ENCODE data around the gene AHSG.
"Not testable (repeated sequence)": the region's sequence is repeated elsewhere in the genome, so short reads cannot be mapped to it uniquely, and the experiment has no call there.

The AHSG gene

DNA sequence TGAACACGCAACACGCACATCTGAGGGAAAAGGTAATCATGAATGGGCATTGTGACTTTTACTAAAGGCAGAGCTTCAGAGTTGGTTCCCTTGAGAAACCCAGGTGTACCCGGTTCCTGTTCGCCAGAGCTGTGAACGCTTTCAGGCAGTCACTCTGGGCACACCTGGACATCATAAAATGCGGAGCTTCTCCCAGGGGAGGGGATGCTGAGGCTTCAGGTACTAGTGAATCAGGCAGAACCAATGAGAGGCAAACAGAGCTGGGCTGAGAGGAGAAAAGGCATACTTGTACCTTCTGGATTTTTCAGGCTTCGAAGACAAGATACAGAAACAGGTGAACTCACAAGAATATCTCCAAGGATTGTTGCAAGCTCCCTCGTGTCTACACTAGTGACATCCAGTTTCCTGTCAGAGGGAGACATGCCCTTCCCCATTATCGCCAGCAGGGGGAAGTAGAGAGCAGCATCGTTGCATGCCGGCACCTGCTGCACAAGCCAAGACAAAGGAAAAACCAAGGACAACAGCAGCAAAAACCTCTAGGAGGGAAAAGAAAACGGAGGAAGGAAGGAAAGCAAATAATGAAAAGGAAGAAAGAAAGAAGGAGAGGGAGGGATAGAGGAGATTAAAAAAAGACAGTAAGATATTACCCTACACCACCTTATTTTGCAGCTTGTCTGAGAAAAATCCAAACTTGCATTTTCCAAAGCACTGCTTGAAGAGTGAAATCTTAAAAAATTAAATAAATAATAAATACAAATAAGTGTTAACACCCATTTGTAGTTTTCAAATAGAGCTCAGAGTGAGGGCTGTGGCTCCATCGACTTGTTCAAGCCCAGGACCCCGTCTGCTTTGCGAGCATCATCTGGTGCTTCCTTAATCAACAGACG lies 2.0 kb downstream of the AHSG start:
- DNase-seq (ENCODE audit: low read depth in 1 of 2, low spot score in 1 of 2), result peak; percentile 46 to 62

DNA sequence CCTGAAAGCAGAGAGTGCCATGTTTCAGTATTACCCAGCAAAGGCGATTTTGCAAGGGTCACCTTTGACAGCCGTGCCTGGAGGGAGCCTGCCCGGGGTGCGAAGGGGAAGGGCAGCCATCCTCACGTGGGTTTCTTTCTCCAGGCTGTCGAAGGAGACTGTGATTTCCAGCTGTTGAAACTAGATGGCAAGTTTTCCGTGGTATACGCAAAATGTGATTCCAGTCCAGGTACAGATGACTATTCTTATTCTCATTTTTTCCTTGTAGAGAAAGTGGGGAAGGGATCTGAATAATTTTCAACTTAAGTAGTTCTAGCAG lies 3.4 kb downstream of the AHSG start:
- no peak for DNase-seq (ENCODE audit: low read depth in 1 of 2, low spot score in 1 of 2)

DNA sequence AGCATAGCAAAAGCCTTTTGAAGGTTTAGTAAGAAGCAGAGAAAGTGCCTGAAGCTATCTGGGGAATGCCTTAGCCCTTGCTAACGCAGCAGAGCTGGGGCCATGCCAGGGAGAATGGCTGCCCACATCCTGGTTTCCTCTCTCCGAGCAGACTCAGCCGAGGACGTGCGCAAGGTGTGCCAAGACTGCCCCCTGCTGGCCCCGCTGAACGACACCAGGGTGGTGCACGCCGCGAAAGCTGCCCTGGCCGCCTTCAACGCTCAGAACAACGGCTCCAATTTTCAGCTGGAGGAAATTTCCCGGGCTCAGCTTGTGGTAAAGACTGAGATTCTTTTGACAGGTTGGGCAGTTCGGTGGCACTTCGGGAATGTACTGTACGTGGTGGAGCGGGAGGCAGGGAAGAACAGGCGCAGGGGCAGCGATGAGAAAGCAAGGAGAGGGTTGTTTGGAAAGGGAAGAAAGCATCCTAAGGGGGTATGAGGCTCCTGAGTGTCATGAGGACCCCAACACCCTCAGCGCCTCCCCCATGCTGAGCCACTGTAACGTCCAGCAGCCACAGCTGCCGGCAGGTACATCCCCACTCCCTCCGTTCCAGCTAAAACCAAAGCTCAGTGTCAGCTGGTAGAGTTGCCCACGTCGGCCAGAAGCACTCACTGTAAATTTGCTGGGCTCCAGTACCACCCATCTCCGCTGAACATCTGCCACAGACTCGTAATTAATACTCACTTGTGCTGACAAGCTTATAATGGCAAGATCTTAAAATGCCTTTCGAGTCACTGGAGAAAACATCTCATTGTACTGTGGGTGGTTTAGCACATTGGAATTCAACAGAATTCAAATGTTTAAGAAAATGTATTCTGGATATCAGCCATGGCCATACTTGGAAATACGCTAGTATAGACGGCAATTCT lies 4.4 kb downstream of the AHSG start:
- peak; percentile 64 to 77 for DNase-seq (ENCODE audit: low read depth in 1 of 2, low spot score in 1 of 2)

DNA sequence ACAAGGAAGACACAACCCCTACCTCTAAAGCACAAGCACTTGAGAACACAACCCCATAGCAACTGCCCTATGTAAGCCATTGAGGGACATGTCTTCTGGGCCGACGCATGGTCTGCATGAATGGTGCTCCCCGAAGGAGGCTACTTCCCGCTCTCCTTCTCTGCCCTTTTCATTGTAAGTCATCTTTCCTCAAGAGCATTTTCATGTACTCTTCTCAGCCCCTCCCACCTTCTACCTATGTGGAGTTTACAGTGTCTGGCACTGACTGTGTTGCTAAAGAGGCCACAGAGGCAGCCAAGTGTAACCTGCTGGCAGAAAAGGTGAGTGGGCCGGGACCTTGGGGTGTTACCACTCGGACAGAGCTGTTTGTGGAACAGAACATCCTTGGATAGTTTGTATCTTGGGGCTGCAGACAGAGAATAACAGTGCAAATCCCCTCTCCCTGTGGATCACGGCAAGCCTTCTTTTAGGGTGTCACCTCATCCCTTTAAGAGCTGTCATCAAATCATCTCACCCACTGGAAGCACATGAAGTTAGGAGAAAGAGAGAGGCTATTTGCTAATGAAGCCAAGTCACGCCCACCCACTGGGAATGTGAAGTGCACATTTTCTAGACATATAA lies 5.6 kb downstream of the AHSG start:
- no peak for DNase-seq (ENCODE audit: low read depth in 1 of 2, low spot score in 1 of 2)

DNA sequence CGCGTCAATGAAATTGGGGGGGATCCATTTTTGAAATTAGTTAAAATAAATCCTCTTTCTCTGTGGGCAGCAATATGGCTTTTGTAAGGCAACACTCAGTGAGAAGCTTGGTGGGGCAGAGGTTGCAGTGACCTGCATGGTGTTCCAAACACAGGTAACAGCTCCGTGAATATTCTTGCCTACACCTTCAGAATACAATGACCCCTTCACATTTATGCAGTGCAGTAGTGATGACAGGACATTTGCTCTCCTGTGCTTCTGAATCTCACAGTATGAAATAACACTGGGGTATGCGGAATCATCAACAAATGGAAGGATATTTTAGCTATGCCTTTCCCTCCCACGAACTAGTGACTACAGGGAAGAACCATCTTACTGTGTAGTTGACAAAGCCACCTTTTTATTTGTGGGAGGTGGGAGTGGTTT lies 6.9 kb downstream of the AHSG start:
- no peak for DNase-seq (ENCODE audit: low read depth in 1 of 2, low spot score in 1 of 2)

DNA sequence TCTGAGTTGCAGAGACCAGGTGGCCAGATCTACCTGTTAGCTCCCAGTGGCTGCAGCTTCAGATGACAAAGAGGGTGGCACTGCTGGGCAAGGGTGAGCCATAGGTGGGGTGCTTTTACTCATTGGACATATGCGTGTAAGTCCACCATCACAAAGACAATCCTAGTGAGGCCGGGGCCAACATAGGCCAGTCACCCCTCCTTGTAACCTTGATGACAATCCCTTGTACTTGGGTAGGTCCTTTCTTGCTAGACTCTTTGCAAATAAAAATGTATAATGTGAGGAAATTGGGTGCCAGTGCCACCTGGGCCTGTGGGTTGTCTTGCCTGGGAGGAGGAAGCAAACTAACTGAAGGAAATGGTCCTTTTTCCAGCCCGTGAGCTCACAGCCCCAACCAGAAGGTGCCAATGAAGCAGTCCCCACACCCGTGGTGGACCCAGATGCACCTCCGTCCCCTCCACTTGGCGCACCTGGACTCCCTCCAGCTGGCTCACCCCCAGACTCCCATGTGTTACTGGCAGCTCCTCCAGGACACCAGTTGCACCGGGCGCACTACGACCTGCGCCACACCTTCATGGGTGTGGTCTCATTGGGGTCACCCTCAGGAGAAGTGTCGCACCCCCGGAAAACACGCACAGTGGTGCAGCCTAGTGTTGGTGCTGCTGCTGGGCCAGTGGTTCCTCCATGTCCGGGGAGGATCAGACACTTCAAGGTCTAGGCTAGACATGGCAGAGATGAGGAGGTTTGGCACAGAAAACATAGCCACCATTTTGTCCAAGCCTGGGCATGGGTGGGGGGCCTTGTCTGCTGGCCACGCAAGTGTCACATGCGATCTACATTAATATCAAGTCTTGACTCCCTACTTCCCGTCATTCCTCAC lies 7.6 kb downstream of the AHSG start:
- DNase-seq (ENCODE audit: low read depth in 1 of 2, low spot score in 1 of 2), result no peak

DNA sequence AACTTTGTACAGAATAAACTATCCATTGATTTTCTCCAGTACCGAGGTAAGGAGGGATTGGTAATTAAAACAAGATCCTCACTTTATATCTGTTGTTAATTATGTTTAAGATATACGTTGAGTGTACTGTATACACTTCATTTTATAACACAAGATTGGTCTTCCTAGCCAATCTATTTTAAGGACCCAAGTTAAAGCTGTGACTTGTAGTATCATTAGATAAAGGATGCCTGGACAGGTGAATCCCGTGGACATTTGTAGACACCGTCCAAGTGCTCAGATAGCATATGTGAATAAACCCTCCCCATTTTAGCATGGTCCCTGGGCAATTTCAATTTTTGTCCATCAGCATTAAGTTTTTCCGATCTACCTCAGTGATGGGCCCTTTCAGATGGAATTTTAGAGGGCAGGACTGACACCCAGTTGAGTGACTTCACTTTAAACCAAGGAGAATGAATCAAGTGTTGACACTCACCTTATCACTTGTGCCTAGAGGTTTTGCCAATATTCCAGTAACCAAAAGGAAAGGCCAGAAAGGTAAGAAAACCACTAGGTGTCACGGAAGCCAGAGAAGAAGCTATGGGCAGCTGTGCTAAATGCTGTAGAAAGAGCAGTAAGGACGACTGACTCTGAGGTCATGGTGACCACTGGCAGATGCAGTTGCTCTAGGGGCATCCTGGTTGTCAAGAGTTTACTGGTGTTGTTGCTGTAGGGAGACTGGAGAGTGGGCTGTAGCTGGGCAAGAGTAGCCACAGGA lies 9.2 kb downstream of the AHSG start:
- no peak for DNase-seq (ENCODE audit: low read depth in 1 of 2, low spot score in 1 of 2)

DNA sequence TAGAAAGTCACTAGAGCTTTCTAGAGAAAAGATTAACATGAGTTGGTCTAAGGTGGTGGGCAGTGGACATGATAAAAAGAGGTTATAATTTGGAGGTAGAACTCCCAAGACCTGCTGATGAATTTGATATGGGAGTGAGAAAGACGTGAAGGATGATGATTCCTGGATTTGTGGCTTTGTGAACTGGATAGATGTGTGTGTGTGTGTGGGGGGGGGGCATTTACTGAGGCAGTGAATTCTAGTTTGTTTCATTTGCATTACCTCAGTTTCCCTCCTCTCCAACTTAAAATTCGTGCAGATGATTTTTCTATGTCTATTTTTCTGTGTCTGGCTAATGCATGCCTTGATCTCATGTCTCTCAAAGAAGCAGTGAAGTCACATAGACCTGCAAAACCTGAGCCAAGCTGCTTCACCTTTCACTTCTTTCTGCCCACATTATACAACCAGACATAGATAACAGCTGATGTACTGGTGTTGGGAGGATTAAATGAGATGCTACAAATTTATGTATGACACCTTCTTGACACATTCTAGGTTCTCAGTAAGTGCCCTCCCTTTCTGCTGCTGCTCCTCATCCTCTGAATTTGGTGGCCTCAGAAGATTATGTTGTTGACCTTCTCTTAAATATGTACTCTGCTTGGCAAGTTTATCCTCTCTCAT lies 9.9 kb downstream of the AHSG start:
- no peak for DNase-seq (ENCODE audit: low read depth in 1 of 2, low spot score in 1 of 2)

DNA sequence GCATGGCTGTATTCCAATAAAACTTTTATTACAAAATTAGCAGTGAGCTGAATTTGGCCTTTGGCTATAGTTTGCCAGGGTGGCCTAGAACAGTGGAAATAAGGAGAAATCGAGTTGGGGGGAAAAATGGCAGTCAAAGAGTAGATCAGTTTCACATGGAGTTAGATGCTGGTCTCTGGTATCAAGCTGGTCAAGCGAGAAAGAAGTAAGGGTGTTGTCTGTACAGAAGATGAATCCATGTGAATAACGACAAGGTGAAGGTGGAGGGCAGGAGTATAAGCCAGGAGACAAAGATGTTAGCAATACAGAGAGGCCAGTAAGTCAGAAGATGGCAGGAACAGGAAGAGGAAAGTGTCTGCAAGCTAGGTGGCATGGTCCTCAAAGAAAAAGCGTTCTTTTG lies 11.7 kb downstream of the AHSG start:
- no peak for DNase-seq (ENCODE audit: low read depth in 1 of 2, low spot score in 1 of 2)

DNA sequence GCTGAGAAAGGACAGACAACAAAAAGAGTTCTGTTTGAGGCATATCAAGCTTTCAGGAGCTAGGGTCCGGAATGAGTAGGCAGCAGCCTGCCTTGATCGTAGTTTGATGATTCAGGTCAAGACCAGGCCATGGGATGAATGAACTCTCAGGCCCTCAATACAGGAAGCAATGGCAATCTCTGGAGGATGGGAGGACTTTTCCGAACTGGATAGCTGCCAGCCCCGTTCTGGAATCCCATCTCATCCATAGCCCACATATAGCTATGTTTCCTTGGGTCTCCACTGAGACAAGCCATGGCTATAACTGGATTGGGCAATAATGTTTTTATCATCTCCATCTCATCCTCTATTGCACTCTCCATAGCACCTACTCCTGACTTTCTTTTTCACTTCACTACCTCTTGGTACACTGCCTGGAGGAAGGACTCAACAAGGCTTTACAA lies 12.8 kb downstream of the AHSG start:
- no peak for DNase-seq (ENCODE audit: low read depth in 1 of 2, low spot score in 1 of 2)

DNA sequence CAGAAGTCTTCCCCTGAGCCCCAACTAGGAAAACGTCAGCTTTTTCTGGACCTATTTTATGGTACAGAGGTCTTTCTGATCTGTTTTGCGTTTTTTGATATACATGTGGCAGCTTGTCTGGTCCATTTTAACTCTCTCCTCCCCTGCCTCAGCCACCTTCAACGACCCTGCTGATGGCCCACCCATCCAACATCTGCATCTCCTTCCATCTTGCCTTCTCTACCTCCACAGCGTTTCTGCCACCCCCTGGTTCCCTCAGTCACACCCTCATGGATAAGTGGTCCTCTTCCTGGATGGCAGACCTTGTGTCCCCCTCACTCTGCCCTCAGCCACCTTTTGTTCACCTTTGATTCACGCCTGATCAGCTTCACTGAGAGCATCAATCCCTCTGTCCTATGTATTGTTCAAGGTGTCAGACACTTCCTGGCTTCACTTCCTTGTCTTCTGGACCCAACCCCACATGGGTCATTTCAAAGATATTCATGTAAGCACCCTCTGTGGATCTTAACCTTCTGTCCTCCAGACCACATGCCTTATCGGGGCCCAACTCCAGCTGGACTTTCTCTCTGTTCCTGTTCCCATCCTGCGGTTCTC lies 13.5 kb downstream of the AHSG start:
- no peak for DNase-seq (ENCODE audit: low read depth in 1 of 2, low spot score in 1 of 2)

DNA sequence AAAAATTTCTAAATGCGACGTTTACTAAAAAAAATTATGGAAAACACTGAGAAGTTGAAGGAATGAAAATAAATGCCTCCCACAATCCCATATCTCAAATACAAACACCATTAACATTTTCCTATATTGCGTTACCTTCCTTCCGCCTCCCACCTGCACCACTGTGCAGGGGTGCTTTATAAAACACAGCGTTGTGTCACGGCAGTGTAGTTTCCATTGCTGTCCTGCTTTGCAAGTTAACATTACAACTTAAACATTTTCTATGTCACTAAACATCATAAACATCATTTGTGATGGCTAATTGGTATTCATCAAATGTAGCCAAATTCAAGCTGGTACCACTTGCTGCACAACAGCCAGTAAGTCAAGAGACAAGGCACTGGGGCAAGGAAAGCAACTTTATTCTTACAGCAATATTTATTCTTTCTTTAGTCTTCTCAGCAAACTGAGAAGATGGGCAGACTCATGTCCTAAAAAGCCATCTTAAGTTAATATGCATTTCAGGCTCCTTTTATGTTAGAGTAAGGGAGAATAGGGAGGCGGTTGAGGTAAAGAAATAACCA lies 15.1 kb downstream of the AHSG start:
- no peak for DNase-seq (ENCODE audit: low read depth in 1 of 2, low spot score in 1 of 2)

DNA sequence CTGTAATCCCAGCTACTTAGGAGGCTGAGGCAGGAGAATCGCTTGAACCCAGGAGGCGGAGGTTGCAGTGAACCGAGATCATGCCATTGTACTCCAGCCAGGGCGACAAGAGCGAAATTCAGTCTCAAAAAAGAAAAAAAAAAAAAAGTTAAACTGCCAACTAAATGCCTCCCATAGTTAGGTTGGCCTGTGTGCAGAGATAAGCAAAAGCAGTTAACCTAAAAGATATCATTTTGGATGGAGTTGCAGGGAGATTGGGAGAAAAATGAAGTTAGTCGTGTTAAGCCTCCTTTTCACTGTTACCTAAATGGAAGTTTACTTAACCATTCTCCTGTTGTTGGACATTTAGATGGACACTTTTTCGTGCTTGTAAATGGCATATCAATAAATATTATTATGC lies 15.9 kb downstream of the AHSG start:
- no peak for DNase-seq (ENCODE audit: low read depth in 1 of 2, low spot score in 1 of 2)

DNA sequence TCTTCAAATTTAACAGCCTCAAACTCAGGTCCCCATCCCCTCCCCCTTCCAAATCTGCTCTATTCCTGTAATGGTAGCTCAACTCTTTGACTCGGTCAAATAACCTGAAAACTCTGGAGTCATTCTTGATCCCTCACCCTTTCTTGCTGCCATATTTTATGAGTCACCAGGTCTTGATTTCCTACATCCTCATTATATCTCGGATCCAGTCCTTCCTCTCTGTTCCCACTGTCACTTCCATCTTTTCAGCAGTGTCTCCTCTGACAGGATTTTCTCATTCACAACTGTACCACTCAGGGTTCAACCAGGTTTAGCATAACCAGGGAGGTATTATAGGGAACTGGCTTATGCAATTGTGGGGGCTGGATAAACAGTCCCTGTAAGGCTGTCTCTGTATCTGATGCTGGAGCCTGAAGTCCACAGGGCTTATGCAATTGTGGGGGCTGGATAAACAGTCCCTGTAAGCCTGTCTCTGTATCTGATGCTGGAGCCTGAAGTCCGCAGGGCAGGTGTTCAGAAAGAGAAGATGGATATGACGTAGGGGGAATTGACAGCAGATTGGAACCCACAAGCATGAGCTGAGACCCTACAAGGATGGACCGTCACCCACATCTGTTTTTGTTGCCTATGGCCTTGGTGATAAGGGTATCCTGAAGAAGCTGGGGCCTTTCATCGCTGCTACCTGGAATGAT lies 18.2 kb downstream of the AHSG start:
- no peak for DNase-seq (ENCODE audit: low read depth in 1 of 2, low spot score in 1 of 2)

DNA sequence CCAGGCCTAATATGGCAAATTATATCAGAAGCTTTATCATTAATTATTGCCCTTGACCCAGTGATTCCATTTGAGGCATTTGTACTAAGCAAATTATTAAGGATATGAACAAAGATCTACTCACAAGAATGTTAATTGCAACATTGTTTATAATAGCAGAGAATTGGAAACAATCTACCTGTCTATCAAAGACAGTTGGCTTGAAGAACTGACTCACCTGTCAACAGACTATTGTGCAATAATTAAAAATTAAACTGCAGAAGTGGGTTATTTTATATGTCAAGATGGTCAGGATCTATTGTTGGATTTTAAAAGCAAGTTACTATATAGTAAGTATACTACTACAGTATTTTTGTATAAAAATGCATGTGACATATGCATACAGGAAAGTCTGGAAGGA lies 20.6 kb downstream of the AHSG start:
- DNase-seq (ENCODE audit: low read depth in 1 of 2, low spot score in 1 of 2), result no peak

DNA sequence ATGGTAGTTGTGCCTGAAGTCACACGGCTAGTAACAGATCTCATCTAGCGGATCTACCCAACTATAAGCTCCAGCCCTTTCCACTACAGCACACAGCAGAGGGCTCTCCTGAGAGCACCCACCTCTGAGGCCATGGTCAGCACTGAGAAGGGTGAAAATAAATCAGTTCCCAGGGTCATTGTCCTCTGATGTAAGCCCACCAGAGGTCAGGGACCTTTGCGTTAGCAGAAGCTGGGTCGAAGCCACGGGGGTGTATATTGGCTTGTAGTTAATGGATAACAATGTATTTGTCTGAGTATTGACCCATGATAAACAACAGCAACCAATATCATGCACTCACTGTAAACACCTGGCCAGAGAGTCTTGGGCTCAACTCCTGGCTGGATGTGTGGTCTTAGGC lies 21.3 kb downstream of the AHSG start:
- DNase-seq (ENCODE audit: low read depth in 1 of 2, low spot score in 1 of 2), result not testable (repeated sequence)

DNA sequence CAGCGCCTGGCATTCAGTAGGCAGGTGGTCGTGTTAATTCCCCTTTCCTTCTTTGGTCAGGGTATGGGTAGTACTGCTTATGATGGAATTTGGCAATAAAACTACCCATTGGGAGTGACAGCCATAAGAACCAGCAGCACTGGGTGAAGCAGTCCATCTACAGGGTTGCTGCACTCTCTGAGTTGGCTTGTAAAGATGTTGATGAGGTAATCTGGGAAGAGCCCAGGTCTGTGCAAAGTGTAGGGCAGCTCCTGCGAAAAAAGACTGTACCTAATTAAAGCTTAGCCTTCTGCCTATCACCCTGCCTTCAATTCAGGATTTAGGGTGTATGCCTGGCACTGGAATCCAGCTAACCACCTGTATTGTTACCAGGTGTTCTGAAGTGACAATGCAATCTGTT lies 22.7 kb downstream of the AHSG start:
- no peak for DNase-seq (ENCODE audit: low read depth in 1 of 2, low spot score in 1 of 2)

DNA sequence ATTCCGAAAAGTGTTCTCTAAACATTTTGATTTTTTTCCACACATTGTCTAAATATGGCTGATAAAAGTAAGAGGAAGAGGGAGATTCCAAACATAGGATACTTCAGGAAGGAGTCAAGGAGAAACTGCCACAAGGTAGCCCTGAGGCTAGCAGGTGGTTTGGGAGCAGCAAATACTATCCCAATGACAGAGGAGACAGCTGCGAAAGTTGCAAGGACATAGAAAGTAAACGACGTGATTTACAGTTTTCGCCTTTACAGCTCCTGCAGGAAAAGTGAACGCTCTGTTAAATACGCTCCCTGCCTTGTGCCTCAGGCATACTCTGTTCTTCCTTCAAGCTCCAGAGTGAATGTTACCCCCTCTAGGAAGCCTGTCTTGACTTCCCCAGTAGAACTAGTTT lies 23.7 kb downstream of the AHSG start:
- no peak for DNase-seq (ENCODE audit: low read depth in 1 of 2, low spot score in 1 of 2)

Measured in stimulated activated CD4-positive, alpha-beta T cell treated with anti-CD3 and anti-CD28 coated beads, Interleukin-15, amount 100 ng/mL, for 1 hour (primary cell).